Progenitor cell of endocrine pancreas (in vitro differentiated cells): ENCODE measurements around the gene POLR3C. TPM values are rescaled to one million over a fixed set of nuclear protein-coding genes. Genes with fewer than 3 reads are reported as not detected.

ENCODE experiments used
- DNase-seq: peaks from one replicate; pipeline ENCODE4 v3.0.0; 2021; ENCODE audit warnings: low spot score; ENCODE audit not compliant: unreplicated experiment
- H3K27ac Mint-ChIP-seq: 2 replicates; pipeline ENCODE4 v1.8.0; 2021; ENCODE audit warnings: mild to moderate bottlenecking, moderate library complexity, mixed read lengths
- H3K27me3 Mint-ChIP-seq: 2 replicates; pipeline ENCODE4 v1.8.0; 2021; ENCODE audit warnings: mixed read lengths
- H3K36me3 Mint-ChIP-seq: 2 replicates; pipeline ENCODE4 v1.8.0; 2022; ENCODE audit warnings: mixed read lengths; ENCODE audit not compliant: insufficient read depth
- H3K4me1 Mint-ChIP-seq: 2 replicates; pipeline ENCODE4 v1.8.0; 2021; ENCODE audit warnings: low read depth, mixed read lengths
- H3K4me3 Mint-ChIP-seq: 2 replicates; pipeline ENCODE4 v1.8.0; 2021; ENCODE audit warnings: low read depth, mild to moderate bottlenecking, moderate library complexity, mixed read lengths
- H3K9me3 Mint-ChIP-seq: 2 replicates; pipeline ENCODE4 v1.8.0; 2021; ENCODE audit warnings: low read depth, mixed read lengths
- CTCF ChIP-seq: fragments of 200-600 bp; sonication (generic); IDR thresholded peaks from one replicate; pipeline ENCODE4 v1.5.0; 2021; ENCODE audit warnings: antibody characterized with exemption, mild to moderate bottlenecking; ENCODE audit not compliant: unreplicated experiment
- total RNA-seq: library from RNA; stranded (reverse); gene quantifications from 2 replicates; pipeline ENCODE4 v1.2.1, GENCODE V29; 2021

Gene POLR3C
- total RNA-seq, 1 donor from 2014 or later: 34.0 TPM

- peaks cover 9% of the 10 kb centered on the region for H3K4me1 Mint-ChIP-seq
Measured at GRCh38 chr1:145879775-145880174, 55.8 kb downstream of the POLR3C start.

GRCh38 chr1:145884675-145885074 is 60.7 kb downstream of the POLR3C start:
- Mint-ChIP-seq H3K27me3 (peaks cover 38% of the 10 kb centered on the region), H3K27ac (no peak overlapping the region), H3K9me3 (no peaks in the 10 kb centered on the region), H3K36me3 (no peaks in the 10 kb centered on the region), H3K4me3 (peak overlapping the region; percentile 7), H3K4me1 (peaks cover 18% of the 10 kb centered on the region)
- TF ChIP-seq CTCF: no peak
- no peak for DNase-seq

More at GRCh38 chr1:145879775-145880174, 55.8 kb downstream of the POLR3C start:
- H3K4me3 Mint-ChIP-seq: no peak overlapping the region
- no peak for TF ChIP-seq CTCF
- H3K9me3 Mint-ChIP-seq: no peaks in the 10 kb centered on the region
- H3K27me3 Mint-ChIP-seq: peaks cover 43% of the 10 kb centered on the region
- H3K36me3 Mint-ChIP-seq: no peaks in the 10 kb centered on the region
- no peak overlapping the region for H3K27ac Mint-ChIP-seq
- DNase-seq: no peak

DNA sequence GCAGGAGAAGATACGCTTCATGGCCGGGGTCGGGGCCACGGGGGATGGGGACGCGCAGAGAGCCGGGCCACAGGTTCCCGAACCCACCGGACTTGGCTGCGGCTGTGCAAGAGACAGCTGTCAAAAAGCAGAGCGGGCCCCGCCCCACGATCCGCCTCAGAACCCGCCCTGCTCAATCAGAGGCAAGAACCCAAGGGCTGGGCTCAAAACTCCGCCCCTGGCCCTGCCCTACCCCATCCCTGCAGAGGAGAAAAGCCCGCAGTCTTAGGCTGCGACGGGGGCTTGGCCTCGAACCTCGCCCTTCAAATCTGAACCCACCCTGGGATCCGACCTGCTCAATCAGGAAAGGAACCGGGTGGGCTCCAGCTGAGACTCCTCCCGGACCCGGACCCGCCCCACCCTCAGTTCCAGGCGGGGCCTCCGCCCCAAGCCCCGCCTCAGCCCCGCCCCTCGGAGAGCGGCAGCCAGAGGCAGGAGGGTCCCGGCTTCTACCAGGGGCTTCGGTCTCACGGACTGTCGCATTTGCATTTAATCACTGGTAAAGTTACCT is 61.8 kb downstream of the POLR3C start, which contains the start of gene ANKRD35:
TSS of gene ANKRD35 (minus strand) at position 129 of the 550 bp plus-strand sequence. CDS start at position 21, 108 bp downstream.
- Mint-ChIP-seq H3K4me3 (peak within 1 kb of the TSS; percentile 76), H3K4me1 (peaks cover 17% of the 10 kb centered on the region), H3K36me3 (no peaks in the 10 kb centered on the region), H3K9me3 (no peaks in the 10 kb centered on the region), H3K27ac (no peak within 1 kb of the TSS), H3K27me3 (peaks cover 38% of the 10 kb centered on the region)
- peak; percentile 48 for DNase-seq
- TF ChIP-seq CTCF: no peak

- peak overlapping the region; percentile 76 for H3K4me3 Mint-ChIP-seq
- H3K4me1 Mint-ChIP-seq: peaks cover 23% of the 10 kb centered on the region
- H3K9me3 Mint-ChIP-seq: no peaks in the 10 kb centered on the region
- no peak for TF ChIP-seq CTCF
- no peak overlapping the region for H3K27ac Mint-ChIP-seq
- no peaks in the 10 kb centered on the region for H3K36me3 Mint-ChIP-seq
- H3K27me3 Mint-ChIP-seq: peaks cover 38% of the 10 kb centered on the region
- DNase-seq: no peak
Measured at GRCh38 chr1:145886390-145886789, 62.4 kb downstream of the POLR3C start.

GRCh38 chr1:145886816-145887215 is 62.8 kb downstream of the POLR3C start:
- no peak for TF ChIP-seq CTCF
- H3K36me3 Mint-ChIP-seq: no peaks in the 10 kb centered on the region
- H3K9me3 Mint-ChIP-seq: no peaks in the 10 kb centered on the region
- H3K4me3 Mint-ChIP-seq: peak overlapping the region; percentile 76
- peaks cover 38% of the 10 kb centered on the region for H3K27me3 Mint-ChIP-seq
- no peak overlapping the region for H3K27ac Mint-ChIP-seq
- peaks cover 24% of the 10 kb centered on the region for H3K4me1 Mint-ChIP-seq
- no peak for DNase-seq
